ENCODE measurements around the gene MGAT5B. TPM values are rescaled to one million over a fixed set of nuclear protein-coding genes. Genes with fewer than 3 reads are reported as not detected.

The MGAT5B gene
- total RNA-seq, 1 donor from 2014 or later: 6.3 TPM

DNA sequence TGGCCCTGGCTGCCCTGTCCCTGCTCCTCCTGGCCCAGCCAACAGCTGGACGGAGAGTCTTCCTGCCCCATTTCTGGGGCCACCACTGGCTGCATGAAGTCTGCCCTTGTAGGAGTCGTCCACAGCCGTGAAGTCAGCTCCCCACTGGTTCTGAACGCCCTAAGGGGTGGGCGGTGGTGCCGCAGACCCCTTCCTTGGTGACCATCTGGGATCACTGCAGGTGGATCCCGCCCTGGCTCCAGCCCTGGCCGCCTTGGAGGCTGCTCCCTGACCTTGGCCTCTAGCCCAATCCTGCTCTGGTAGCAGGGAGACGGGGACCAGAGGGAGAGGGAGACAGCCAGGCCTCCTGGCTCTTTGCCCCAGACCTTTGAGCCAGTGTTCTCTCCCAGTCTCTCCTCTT is 35.4 kb downstream of the MGAT5B start:
- H3K4me3 ChIP-seq (ENCODE audit: insufficient read depth, low read depth, low read length): no peak overlapping the region
- Mint-ChIP-seq H3K36me3 (ENCODE audit: low read depth, unreplicated experiment) (peaks cover 8% of the 10 kb centered on the region), H3K27me3 (ENCODE audit: low read depth, unreplicated experiment) (peaks cover 14% of the 10 kb centered on the region), H3K27ac (ENCODE audit: unreplicated experiment) (no peak overlapping the region), H3K4me3 (ENCODE audit: unreplicated experiment) (no peak overlapping the region), H3K9me3 (ENCODE audit: unreplicated experiment) (peaks cover 2% of the 10 kb centered on the region), H3K4me1 (ENCODE audit: low read depth, unreplicated experiment) (no peaks in the 10 kb centered on the region)
- H3K4me1 ChIP-seq (ENCODE audit: insufficient read depth, low read length): no peaks in the 10 kb centered on the region
- no peaks in the 10 kb centered on the region for H3K27me3 ChIP-seq (ENCODE audit: insufficient read depth, low read length)
- H4K20me1 ChIP-seq (ENCODE audit: insufficient read depth, low read length): peaks cover 5% of the 10 kb centered on the region
- H3K27ac ChIP-seq (ENCODE audit: low read depth, low read length): no peak overlapping the region
- H3K79me2 ChIP-seq (ENCODE audit: insufficient read depth, low read length): no peaks in the 10 kb centered on the region
- DNase-seq (ENCODE audit: low read depth) (no peak), FAIRE-seq (no peak)
- no peak overlapping the region for H2AFZ ChIP-seq (ENCODE audit: low read depth, low read length)
- H3K9me3 ChIP-seq (ENCODE audit: insufficient read depth, low read depth, low read length): no peaks in the 10 kb centered on the region
- no peak overlapping the region for H3K9ac ChIP-seq (ENCODE audit: low read length)
- TF ChIP-seq, protein P1, sequence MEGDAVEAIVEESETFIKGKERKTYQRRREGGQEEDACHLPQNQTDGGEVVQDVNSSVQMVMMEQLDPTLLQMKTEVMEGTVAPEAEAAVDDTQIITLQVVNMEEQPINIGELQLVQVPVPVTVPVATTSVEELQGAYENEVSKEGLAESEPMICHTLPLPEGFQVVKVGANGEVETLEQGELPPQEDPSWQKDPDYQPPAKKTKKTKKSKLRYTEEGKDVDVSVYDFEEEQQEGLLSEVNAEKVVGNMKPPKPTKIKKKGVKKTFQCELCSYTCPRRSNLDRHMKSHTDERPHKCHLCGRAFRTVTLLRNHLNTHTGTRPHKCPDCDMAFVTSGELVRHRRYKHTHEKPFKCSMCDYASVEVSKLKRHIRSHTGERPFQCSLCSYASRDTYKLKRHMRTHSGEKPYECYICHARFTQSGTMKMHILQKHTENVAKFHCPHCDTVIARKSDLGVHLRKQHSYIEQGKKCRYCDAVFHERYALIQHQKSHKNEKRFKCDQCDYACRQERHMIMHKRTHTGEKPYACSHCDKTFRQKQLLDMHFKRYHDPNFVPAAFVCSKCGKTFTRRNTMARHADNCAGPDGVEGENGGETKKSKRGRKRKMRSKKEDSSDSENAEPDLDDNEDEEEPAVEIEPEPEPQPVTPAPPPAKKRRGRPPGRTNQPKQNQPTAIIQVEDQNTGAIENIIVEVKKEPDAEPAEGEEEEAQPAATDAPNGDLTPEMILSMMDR (IDR thresholded peaks at IDR 0.05; ENCODE audit: insufficient read depth, low read depth, low read length): no peak
- TF ChIP-seq EZH2 (IDR thresholded peaks at IDR 0.05; ENCODE audit: insufficient read depth, low read length): no peak
- no peak overlapping the region for H3K4me2 ChIP-seq (ENCODE audit: low read length)
- no peaks in the 10 kb centered on the region for H3K36me3 ChIP-seq (ENCODE audit: insufficient read depth, low read length)

DNA sequence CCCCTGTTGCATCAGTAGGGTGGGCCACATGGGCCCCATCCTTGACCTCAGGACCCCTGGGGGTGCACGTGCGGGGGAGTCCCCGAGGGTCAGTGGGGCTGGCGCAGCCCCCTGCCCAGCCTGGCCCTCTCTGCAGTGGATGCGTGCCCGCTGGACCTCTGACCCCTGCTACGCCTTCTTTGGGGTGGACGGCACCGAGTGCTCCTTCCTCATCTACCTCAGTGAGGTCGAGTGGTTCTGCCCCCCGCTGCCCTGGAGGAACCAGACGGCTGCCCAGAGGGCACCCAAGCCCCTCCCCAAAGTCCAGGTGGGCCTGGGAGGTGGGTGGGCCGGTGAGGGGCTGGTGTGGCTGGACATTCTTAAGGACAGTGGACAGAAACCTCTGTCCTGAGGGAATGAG is 35.9 kb downstream of the MGAT5B start:
- Mint-ChIP-seq H3K4me1 (ENCODE audit: low read depth, unreplicated experiment) (no peaks in the 10 kb centered on the region), H3K36me3 (ENCODE audit: low read depth, unreplicated experiment) (peaks cover 8% of the 10 kb centered on the region)
- FAIRE-seq: no peak

DNA sequence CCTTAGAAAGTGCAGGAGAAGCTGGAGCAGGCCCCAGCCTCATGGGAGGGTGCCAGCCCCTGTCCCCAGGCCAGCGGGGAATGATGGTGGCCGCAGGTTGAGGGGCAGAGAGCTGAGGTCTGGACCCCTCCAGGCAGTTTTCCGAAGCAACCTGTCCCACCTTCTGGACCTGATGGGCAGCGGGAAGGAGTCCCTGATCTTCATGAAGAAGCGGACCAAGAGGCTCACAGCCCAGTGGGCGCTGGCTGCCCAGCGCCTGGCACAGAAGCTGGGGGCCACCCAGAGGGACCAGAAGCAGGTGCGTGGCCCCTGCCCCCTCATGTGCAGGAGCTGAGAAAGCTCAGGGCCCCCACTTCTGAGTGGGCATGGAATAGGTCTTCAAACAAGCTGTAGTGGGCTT is 36.8 kb downstream of the MGAT5B start:
- Histone ChIP-seq H3K27ac (ENCODE audit: low read depth, low read length) (no peak overlapping the region), H4K20me1 (ENCODE audit: insufficient read depth, low read length) (peaks cover 13% of the 10 kb centered on the region), H3K4me3 (ENCODE audit: insufficient read depth, low read depth, low read length) (no peak overlapping the region), H3K36me3 (ENCODE audit: insufficient read depth, low read length) (no peaks in the 10 kb centered on the region), H2AFZ (ENCODE audit: low read depth, low read length) (no peak overlapping the region), H3K9me3 (ENCODE audit: insufficient read depth, low read depth, low read length) (no peaks in the 10 kb centered on the region), H3K79me2 (ENCODE audit: insufficient read depth, low read length) (no peaks in the 10 kb centered on the region), H3K27me3 (ENCODE audit: insufficient read depth, low read length) (no peaks in the 10 kb centered on the region), H3K4me2 (ENCODE audit: low read length) (no peak overlapping the region), H3K4me1 (ENCODE audit: insufficient read depth, low read length) (no peaks in the 10 kb centered on the region), H3K9ac (ENCODE audit: low read length) (no peak overlapping the region)
- Mint-ChIP-seq H3K27me3 (ENCODE audit: low read depth, unreplicated experiment) (peaks cover 10% of the 10 kb centered on the region), H3K27ac (ENCODE audit: unreplicated experiment) (no peak overlapping the region), H3K4me3 (ENCODE audit: unreplicated experiment) (no peak overlapping the region), H3K36me3 (ENCODE audit: low read depth, unreplicated experiment) (peaks cover 8% of the 10 kb centered on the region), H3K9me3 (ENCODE audit: unreplicated experiment) (peaks cover 2% of the 10 kb centered on the region), H3K4me1 (ENCODE audit: low read depth, unreplicated experiment) (no peaks in the 10 kb centered on the region)
- FAIRE-seq (no peak), DNase-seq (ENCODE audit: low read depth) (no peak)
- TF ChIP-seq, protein P1 (IDR thresholded peaks at IDR 0.05; ENCODE audit: insufficient read depth, low read depth, low read length): no peak
- TF ChIP-seq EZH2 (IDR thresholded peaks at IDR 0.05; ENCODE audit: insufficient read depth, low read length): no peak

More for the DNA sequence above, 35.9 kb downstream of the MGAT5B start:
- Mint-ChIP-seq H3K4me3 (ENCODE audit: unreplicated experiment) (no peak overlapping the region), H3K27ac (ENCODE audit: unreplicated experiment) (no peak overlapping the region), H3K27me3 (ENCODE audit: low read depth, unreplicated experiment) (peaks cover 14% of the 10 kb centered on the region), H3K9me3 (ENCODE audit: unreplicated experiment) (peaks cover 2% of the 10 kb centered on the region)
- TF ChIP-seq EZH2 (IDR thresholded peaks at IDR 0.05; ENCODE audit: insufficient read depth, low read length): no peak
- TF ChIP-seq, protein P1 (IDR thresholded peaks at IDR 0.05; ENCODE audit: insufficient read depth, low read depth, low read length): no peak
- Histone ChIP-seq H3K4me1 (ENCODE audit: insufficient read depth, low read length) (no peaks in the 10 kb centered on the region), H3K4me2 (ENCODE audit: low read length) (no peak overlapping the region), H3K27me3 (ENCODE audit: insufficient read depth, low read length) (no peaks in the 10 kb centered on the region), H3K27ac (ENCODE audit: low read depth, low read length) (no peak overlapping the region), H4K20me1 (ENCODE audit: insufficient read depth, low read length) (peaks cover 5% of the 10 kb centered on the region), H3K9me3 (ENCODE audit: insufficient read depth, low read depth, low read length) (no peaks in the 10 kb centered on the region), H3K36me3 (ENCODE audit: insufficient read depth, low read length) (no peaks in the 10 kb centered on the region), H3K4me3 (ENCODE audit: insufficient read depth, low read depth, low read length) (no peak overlapping the region), H2AFZ (ENCODE audit: low read depth, low read length) (no peak overlapping the region), H3K79me2 (ENCODE audit: insufficient read depth, low read length) (no peaks in the 10 kb centered on the region), H3K9ac (ENCODE audit: low read length) (no peak overlapping the region)
- no peak for DNase-seq (ENCODE audit: low read depth)

Measured in astrocyte (in vitro differentiated cells and primary cell).